Measurements from ENCODE around the gene PRRC2A.
"Not testable (repeated sequence)": the region's sequence is repeated elsewhere in the genome, so short reads cannot be mapped to it uniquely, and the experiment has no call there.

PRRC2A gene

DNA sequence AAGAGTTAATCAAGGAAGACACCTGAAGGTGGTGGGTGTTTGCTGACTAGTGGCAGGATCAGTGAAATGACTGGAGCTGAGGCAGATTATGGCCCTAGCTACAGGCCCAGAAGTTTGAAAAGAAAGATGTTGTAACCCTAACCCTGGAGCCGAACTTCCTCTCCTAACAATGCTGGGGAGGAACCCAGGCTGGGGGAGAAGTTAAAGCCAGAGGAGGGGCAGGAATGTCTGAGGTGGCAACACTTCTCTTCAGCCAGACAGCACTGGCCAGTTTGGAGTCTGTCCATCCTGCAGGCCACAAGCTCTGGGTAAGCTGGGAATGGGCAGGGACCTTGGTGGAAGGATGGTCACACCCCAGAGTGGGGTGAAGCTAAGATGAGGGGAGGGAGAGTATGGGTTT, 34.5 kb upstream of the PRRC2A start, which contains the start of gene LST1:
LST1 (plus strand) TSS at position 270 of the 400 bp plus-strand sequence. CDS start 1,023 bp downstream, outside the sequence.
- no peak for DNase-seq

DNA sequence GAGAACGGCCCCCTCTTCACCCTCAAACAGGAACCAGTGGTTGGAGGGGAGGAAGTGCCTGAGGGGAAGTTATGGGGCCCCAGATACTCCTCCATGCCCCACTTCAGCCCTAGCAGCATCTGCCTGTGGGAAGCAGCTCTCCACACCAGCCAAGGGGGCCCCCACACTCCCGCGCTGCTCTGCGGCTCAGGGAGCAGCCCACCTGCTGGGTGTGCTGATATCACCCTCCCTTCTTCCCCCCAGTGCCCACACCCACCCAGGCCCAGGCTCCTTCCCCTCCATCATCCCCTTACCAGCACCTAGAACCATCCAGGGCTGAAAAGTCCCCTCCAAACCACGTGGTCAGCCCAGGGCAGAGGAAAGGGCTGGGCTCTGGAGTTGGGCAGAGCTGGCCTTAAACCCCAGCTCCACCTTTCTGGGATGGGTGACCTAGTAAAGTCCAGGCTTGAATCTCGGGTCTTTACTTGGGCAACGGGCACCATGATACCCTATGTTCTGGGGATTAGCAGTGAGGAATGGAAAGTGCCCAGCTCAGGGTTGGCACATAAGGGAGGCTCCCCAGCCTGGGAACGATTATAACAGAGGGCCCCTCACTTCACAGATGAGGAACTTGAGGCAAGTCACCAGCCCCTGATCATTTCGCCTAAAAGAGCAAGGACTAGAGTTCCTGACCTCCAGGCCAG, 33.8 kb upstream of the PRRC2A start:
- DNase-seq: no peak

DNA sequence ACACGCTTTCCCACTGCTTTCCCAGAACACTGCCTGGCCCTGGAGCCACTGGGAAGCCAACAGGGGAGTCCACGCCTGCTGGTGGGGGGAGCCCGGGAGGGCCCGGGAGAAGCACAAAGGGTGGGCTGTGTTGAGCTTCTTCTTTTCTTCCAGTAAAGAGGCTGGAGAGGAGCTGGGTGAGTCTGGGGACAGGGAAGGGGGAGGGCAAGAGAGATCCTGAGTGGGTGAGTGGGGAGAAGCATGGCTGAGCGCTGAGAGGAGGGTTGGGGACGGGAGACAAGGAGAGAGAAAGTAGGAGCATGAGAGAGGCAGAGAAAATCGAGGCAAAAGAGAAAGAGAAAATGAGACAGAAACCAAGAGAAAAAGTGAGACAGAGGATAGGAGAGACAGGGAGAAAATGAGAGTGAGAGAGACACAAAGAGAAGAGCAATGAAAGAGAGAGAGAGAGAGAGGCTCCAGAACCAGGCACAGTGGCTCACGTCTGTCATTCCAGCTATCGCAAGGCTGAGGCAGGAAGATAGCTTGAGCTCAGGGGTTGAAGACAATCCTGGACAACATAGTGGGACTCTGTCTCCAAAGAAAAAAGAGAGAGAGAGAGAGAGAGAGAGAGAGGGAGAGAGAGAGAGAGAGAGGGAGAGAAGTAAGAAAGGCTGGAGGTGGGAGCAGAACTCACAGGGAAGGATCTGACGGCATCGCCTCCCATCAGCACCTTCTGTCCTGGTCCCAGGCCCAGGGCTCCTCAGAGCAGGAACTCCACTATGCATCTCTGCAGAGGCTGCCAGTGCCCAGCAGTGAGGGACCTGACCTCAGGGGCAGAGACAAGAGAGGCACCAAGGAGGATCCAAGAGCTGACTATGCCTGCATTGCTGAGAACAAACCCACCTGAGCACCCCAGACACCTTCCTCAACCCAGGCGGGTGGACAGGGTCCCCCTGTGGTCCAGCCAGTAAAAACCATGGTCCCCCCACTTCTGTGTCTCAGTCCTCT, 32.4 kb upstream of the PRRC2A start:
- DNase-seq: no peak

DNA sequence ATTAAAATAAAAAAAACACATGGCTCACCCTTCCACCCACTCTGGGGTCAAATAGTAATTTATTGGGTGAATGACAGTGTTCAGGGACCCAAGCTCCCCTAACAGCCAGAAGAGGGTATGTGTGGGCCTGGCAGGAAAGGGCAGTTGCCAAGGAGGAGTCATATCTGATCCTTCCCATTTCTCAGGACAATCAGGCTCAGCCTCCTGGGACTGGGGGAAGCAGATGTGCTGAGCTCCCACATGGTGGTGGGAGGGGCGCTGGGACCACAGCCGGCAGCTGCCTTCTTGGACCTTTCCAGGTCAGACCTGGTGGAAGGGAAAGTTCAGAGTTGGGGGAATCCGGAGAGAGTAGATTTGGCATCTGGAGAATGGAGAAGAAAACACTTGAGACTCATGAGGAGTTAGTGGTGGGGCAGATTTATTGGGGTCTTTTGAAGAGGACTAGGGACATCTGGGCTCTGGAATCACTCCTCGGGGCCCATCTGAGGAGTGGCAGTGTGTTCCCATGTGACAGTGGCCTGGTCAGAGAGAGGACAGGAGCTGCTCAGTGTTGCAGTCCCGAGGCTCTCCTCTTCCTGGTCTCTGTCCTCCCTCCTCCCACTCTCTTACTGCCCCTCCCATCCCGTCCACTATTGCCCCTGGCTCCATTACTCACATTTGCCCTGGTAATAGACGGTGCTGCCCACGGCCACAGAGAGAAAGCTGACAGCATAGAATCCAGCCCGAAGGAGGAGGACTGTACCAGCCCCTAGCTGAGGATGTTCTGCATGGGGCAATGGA, 31.5 kb upstream of the PRRC2A start:
- no peak for DNase-seq

DNA sequence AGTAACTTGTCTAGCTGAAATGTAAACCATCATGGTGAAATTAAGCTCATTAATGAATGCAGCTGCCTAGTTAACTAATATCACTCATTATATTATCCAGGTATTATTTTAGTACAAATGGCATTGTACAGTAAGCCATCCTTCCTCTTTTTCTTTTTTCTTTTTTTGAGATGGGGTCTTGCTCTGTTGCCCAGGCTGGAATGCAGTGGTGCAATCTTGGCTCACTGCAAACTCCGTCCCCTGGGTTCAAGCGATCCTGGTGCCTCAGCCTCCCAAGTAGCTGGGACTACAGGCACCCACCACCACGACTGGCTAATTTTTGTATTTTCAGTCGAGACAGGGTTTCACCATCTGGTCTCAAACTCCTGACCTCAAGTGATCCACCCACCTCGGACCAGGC, 29.8 kb upstream of the PRRC2A start:
- DNase-seq: not testable (repeated sequence)

DNA sequence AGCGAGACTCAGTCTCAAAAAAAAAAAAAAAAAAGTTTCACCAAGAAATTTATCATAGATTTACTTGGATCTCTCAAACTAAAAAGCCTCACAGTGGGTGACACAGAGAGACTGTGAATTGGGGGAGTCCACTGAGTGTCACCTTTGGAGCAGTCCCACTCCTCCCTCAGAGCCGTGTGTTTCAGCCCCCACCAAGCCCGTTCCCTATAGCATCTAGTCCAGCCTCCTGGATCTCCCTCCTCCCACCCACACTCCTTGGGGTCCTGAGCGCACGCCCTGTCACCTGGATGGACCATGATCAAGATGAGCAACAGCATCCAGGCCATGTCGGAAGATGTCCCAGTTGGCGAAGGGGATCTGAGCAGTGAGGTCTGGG, 28.1 kb upstream of the PRRC2A start:
- DNase-seq: no peak

DNA sequence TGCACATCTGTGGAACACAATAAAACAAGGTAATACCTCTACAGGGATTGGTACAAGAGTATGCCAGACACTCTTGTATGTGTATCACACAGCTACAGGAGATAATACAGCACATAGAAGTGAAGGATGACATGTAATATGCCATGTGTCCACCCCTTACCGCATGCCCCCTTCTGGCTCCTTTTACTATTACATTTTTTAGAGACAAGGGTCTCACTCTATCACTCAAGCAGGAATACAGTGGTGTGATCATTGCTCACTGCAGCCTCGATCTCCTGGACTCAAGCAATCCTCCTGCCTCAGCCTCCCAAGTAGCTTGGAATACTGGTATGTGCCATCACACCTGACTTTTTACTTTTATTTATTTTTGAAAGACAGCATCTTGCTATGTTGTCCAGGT, 23.5 kb upstream of the PRRC2A start:
- no peak for DNase-seq

DNA sequence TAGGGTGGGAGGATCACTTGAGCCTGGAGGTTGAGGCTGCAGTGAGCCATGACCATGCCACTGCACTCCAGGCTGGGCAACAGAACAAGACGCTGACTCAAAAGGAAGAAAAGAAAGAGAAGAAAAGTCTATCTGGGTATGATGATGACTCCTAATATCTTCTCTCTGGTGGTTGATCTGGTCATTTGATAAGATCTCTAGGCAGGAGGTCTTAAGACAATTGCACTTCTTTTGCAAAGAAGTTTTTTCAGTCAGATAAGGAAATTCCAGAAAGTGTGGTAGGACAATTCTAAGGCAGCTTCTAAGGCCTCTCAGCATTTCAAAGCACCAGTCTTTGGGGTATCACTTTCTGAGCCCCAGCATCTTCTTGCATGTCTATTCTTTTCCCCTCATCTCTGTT, 13.2 kb upstream of the PRRC2A start:
- DNase-seq: no peak

DNA sequence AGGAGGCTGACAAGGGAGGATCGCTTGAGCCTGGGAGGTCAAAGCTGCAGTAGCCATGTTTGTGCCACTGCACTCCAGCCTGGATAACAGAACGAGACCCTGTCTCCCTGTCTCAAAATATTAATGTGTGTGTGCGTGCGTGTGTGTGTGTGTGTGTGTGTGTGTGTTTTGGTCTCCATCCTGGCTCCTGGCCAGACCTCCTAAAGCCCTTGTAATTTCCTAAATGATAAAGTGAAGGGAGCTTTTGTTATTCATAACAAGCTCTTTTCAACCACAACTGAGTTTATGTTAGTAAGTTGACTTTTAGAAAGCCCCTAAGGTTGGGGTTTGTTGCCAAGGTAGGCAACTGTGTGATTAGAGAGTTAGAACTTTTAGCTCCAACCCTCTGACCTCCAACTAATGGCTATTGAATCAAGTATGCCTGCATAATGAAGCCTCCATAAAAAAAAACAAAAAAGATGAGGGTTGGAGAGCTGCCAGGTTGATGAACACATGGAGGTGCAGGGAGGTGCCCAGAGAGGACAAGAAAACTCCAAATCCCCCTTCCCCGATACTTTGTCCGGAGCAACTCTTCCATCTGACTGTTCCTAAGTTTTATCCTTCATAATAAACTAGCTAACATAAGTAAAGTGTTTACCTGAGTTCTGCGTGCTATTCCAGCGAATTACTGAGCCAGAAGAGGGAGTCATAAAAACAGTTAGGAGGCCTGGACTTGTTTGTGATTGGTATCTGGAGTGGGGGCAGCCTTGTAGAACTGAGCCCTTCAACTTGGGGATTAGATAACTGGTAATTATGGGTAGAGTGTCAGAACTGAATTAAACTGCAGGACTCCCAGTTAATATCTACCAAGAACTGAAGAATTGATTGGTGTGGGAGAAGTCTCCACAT, 10.8 kb upstream of the PRRC2A start:
- DNase-seq: no peak

DNA sequence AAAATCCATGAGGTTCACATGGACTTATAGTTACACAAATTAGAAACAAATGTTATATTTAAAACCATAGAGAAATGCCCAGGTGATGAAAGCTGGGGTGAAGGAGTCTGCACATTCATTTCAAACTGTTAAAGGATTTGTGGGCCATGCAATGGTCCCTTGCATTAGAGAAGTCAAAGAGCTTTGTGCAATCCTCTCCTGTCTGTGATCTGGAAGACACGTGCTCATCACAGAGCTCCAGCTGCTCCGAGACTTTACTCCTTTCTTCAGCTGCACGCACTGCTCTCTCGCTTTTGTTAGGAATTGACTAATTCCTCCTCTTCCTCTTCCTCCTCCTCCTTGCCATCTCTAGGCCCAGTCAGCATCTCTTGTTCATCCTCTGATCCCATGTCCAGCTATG, 9.5 kb upstream of the PRRC2A start:
- no peak for DNase-seq

DNA sequence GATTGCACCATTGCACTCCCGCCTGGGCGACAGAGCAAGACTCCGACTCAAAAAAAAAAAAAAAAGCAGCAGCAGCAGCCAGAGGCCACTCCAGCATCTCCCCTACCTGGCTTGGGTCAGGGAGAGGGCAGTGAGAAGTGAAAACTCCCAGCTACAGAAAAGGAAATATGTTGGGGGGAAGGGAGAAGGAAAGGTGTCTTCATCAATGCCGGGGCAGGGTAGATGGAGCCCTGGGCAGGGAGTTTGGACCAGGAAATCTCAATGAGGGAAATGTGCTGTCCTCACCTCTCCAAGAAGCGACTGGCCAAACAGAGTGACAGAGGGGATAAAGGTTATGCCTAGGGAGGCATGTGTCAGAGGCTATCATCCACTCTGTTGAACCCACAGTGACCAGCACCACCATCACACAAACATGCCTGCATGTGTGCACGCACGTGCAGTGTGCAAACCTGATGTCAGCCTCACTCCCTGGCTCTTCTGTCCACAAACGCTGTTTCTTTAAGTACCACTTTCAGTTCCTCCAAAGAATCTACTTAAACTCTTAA, 6.4 kb upstream of the PRRC2A start:
- DNase-seq: no peak

DNA sequence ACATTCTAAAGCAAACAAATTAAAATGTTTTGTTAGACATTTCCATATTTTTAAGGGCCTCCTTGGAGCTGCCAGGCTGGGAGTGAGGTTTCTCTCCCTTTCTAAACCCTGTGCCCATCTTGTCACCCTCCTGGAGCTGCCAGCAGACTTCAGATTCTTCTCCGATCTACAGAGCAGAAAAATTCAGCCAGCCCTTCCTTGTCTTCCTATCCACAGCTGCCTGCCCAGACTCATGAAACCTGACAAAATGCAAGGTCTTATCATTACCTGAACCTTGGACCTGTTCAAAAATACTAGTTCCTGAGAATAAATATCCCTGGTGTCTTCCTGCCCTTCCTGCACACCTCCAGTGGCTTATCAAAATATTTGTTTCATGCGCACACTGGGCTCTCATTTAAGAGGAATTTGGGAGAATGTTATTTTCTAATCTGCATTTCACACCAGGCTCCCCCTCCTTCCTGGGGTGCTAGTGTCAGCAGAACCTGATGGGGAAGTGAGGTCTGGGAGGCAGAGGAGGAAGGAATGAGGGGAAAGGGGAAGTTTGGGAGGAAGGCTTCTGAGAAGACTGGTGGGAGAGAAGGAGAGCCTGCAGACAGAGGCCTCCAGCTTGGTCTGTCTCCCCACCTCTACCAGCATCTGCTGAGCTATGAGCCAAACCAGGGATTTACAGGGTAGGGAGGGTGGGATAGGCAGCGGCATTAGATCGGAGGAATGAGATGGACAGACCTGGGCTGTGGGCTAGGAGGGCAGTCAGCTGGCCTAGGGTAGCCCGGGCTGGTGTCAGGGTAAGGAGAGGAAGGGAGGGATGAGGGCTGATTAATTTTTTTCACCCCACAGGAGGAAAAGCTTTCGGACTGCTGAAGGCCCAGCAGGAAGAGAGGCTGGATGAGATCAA, 5.6 kb upstream of the PRRC2A start, which contains the start of gene AIF1:
AIF1 (plus strand) TSS at position 551 of the 895 bp plus-strand sequence; CDS start at position 647, 96 bp downstream.
- DNase-seq: no peak

DNA sequence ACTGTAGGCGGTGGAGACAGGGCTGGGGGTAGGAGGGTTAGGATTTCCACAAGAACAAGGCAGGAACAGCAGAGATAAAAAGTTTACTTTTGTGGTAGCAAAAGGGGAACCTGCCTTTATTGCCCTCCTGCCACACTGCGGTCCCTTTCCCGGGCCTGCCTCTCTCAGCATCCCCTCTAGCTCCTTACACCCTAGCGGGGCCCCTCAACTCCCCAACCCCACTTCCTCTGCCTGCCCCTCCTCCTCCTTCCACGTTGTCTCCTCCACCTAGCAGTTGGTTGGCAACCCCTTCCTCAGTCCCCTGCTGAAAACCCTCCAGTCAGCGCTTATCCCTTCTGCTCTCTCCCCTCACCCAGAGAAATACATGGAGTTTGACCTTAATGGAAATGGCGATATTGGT, 4.8 kb upstream of the PRRC2A start:
- DNase-seq: no peak

DNA sequence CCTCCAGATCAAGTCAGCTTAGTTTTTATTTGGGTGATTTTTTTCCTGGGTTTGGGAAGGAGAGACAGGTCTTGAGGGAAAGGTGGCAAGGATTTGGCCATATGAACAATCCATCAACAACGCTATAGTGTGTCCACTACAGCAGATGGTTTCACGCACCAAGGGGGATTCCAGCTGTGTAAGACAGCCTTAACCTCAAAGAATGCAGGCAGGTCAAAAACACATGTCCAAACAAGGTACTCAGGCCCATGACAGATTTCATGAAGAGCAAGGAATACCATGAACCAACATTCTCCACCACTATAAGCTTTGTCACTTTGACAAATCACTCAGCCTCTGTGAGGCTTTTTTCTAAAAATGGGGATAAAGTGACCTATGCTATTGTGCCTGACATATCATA, 3.5 kb upstream of the PRRC2A start:
- DNase-seq: no peak

DNA sequence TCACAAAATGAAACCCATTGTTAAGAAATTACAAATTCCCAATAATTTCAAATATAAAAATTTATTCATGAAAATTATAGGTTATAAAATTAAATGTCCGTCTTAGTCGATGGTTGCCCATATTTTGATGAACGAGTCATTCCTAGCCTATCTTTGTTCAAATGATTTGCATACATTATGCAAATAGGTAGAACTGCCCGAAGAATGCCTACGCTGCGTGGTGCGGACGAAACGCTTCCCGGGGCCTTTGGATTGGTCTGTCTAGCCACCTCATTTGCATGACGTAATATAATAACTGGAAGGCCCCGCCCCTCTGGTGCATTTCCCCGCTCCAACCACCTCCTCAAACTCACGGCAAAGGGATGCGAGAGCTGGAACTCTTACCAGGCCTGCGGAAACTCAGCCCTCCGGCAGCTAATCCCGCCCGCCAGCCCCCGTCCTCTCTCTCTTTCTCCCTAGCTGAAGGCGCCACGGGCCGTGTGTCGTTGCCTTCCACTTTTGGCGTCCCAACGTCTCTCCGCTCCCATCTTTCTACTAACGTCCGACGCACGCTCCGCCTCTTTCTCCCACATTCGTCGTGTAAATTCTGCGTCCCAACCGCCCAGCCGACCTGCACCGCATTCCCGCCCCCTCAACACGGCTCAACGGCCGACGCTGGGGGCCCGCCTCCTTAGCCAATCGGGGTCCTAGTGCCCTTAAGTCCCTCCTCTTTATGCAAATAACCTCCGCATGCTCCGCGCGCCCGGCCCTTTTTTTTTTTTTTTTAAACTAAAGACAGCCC, 520 bp upstream of the PRRC2A start:
- DNase-seq: peak; percentile 92

DNA sequence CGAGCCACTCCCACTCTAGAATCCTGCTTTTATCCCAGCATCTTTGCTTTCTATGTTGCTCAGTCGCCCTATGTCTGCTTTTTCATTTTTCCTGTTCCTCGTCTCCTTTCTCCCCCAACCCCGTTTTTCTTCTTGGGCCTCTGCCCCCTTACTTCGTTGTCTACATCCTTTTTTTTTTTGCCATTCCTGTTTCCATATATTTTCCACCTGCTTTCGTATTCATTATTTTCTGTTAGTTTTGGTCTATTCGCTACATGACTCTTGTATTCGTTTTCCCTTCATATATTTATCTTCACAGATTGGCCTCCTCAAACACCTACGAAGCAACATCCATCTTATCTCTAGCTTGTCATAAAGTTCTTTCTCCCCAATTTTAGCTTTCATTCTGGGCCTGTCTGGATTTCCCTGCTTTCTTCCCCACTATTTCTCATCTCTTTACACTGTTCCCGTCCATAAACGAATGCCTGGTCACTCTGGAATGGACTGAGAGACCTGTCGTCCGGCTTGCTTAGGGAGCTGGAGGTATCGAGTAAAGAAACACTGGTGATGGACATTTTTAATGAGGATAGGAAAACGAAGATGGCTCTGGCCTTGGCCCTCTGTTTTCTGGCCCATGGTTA, 915 bp downstream of the PRRC2A start:
- no peak for DNase-seq

DNA sequence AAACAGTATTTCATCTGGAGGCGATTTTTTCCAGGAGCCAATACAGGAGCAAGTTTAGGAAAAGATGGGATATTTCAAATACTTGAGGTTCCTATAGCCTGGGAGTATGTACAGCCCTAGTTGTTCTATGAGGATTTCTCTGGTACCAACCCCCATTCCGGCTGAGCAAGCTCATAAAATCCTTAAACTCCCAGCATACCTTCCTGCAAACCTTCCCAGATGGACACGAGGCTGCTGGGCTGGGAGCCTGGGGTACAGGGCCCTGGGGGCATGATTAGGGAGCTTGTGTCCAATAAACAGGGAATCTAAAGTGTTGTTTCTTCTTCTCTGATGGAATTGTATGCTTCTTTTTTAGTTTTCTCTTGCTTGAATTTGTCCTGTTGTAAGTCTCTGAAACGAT, 1.5 kb downstream of the PRRC2A start:
- DNase-seq: no peak

DNA sequence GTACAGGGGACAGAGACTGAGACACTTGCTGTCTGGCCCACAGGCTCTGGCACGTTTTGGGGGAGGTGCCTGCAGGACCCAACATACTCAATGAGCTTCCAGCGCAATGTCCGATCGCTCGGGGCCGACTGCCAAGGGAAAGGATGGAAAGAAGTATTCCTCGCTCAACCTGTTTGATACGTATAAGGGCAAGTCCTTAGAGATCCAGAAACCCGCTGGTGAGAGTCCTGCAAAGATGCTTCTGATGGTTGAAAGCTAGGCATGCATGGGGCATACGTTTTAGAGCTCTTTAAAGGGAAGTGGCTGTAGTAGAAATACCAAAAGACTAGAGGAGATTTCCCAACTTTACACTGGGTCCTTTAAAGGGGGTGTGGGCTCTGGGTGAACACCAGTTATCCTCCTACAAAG, 2.2 kb downstream of the PRRC2A start:
- no peak for DNase-seq

DNA sequence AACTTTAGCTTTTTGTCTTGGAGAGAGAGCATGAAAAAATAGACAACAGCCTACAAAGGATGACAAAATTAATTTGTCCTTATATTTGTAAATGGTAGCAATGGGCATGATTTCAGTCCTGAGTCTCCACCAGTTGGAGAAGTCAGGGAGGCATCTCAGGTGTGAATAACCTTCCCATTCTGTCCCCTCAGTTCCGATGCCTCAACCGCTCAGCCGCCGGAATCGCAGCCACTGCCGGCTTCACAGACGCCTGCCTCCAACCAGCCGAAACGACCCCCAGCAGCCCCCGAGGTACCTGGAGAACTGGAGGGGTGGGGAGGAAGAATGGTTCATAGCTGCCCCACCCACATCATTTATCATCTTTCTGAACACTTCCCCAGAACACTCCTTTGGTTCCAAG, 3.6 kb downstream of the PRRC2A start:
- no peak for DNase-seq

All from GOT3 (cell line).